Liver (tissue), 5 donors: Measurements from ENCODE around the gene SPOCK2. TPM values are rescaled to one million over a fixed set of nuclear protein-coding genes. Genes with fewer than 3 reads are reported as not detected.

Experiments used
- RAD21 ChIP-seq, 2 donors: IDR thresholded peaks; 2 replicates each; pipeline ENCODE4 v1.6.1; 2016; ENCODE audit warnings: antibody characterized with exemption in 2 of 2, mild to moderate bottlenecking in 2 of 2
- YY1 ChIP-seq: IDR thresholded peaks from 2 replicates; pipeline ENCODE4 v1.6.1; 2016; ENCODE audit warnings: antibody characterized with exemption, mild to moderate bottlenecking
- polyA plus RNA-seq, 2 donors: library from polyadenylated mRNA; stranded (reverse) in 1 of 2; unstranded in 1 of 2; fragments of 200-250 nt in 1 of 2; fragments of >200 nt in 1 of 2; fragmentation: Nextera tagmentation in 1 of 2; extraction: Ambion mirVana in 1 of 2; gene quantifications; one replicate each; pipeline versions ENCODE4 v1.2.1 to v1.2.3, GENCODE V29; 2013 to 2015
- total RNA-seq, 2 donors: library from RNA; depleted of rRNA; stranded (reverse); fragments of >200 nt; gene quantifications; one replicate each; pipeline ENCODE4 v1.2.3, GENCODE V29; 2014
- TF ChIP-seq, protein P1 (sequence below): IDR thresholded peaks from 2 replicates; pipeline ENCODE4 v1.6.1; 2016; ENCODE audit warnings: antibody characterized with exemption
- TF ChIP-seq, protein P2 (sequence below): IDR thresholded peaks from 2 replicates; pipeline ENCODE4 v1.6.1; 2016; ENCODE audit warnings: antibody characterized with exemption
- donor health status: healthy.
- donor health status: healthy.
- donor health status: healthy.

Gene SPOCK2
- total and polyA plus RNA-seq, 4 donors = 0.36 to 1.7 (median 0.64) TPM

GRCh38 chr10:72009051-72009424 lies 79.3 kb downstream of the SPOCK2 start (continued):
- TF ChIP-seq, protein P1, sequence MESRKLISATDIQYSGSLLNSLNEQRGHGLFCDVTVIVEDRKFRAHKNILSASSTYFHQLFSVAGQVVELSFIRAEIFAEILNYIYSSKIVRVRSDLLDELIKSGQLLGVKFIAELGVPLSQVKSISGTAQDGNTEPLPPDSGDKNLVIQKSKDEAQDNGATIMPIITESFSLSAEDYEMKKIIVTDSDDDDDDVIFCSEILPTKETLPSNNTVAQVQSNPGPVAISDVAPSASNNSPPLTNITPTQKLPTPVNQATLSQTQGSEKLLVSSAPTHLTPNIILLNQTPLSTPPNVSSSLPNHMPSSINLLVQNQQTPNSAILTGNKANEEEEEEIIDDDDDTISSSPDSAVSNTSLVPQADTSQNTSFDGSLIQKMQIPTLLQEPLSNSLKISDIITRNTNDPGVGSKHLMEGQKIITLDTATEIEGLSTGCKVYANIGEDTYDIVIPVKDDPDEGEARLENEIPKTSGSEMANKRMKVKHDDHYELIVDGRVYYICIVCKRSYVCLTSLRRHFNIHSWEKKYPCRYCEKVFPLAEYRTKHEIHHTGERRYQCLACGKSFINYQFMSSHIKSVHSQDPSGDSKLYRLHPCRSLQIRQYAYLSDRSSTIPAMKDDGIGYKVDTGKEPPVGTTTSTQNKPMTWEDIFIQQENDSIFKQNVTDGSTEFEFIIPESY = no peak
- TF ChIP-seq, protein P2, sequence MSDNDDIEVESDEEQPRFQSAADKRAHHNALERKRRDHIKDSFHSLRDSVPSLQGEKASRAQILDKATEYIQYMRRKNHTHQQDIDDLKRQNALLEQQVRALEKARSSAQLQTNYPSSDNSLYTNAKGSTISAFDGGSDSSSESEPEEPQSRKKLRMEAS = no peak
- TF ChIP-seq RAD21 (IDR thresholded peaks at IDR 0.05) (no peak), YY1 (no peak)

Other genes with a start within 250 kb of the SPOCK2 start
- gene PSAP, start 237.3 kb downstream of the SPOCK2 start, total RNA-seq = 100 to 1,000 TPM; 435 to 510 TPM
- 100 to 1,000 TPM; 255 to 671 TPM for gene PSAP, start 237.3 kb downstream of the SPOCK2 start, polyA plus RNA-seq
- 1 to 10 TPM; 1.1 to 4.3 TPM for gene CHST3, start 124.2 kb downstream of the SPOCK2 start, total RNA-seq
- gene CHST3, start 124.2 kb downstream of the SPOCK2 start, polyA plus RNA-seq = 1 to 10 TPM in 1 of 2 donors, under 1 TPM in 1; 0.29 to 1.9 TPM
- gene ANAPC16, start 127.5 kb upstream of the SPOCK2 start, total RNA-seq = 10 to 100 TPM; 36.8 to 49.8 TPM
- gene ANAPC16, start 127.5 kb upstream of the SPOCK2 start, polyA plus RNA-seq = 10 to 100 TPM; 61.3 to 96.3 TPM
- 10 to 100 TPM in 1 of 2 donors, 1 to 10 TPM in 1; 6.9 to 11.0 TPM for gene ASCC1, start 127.7 kb upstream of the SPOCK2 start, total RNA-seq
- gene ASCC1, start 127.7 kb upstream of the SPOCK2 start, polyA plus RNA-seq = 10 to 100 TPM in 1 of 2 donors, 1 to 10 TPM in 1; 9.5 to 13.9 TPM
- gene DDIT4, start 185.4 kb upstream of the SPOCK2 start, total RNA-seq = 10 to 100 TPM; 18.4 to 39.9 TPM
- 10 to 100 TPM; 47.4 to 69.0 TPM for gene DDIT4, start 185.4 kb upstream of the SPOCK2 start, polyA plus RNA-seq